Stomach (tissue), 9 donors: ENCODE data around the gene SP110. TPM values are rescaled to one million over a fixed set of nuclear protein-coding genes. Genes with fewer than 3 reads are reported as not detected.
"Not testable (repeated sequence)": the region's sequence is repeated elsewhere in the genome, so short reads cannot be mapped to it uniquely, and the experiment has no call there.

Experiments used
- DNase-seq, 2 donors: peaks; one replicate each; pipeline versions ENCODE4 v3.0.0 to v3.0.0-alpha.2; 2013 to 2019
- H3K27ac ChIP-seq, 5 donors: fragments of 200-600 bp in 4 of 5; sonication (generic) in 4 of 5; one replicate each; pipeline ENCODE4 v1.5.1; 2013 to 2019; ENCODE audit warnings: mild to moderate bottlenecking in 1 of 5, moderate library complexity in 1 of 5
- H3K27me3 ChIP-seq, 3 donors: fragments of 200-600 bp; sonication (generic); one replicate each; pipeline ENCODE4 v1.5.1; 2017 to 2019; ENCODE audit warnings: mixed run types in 1 of 3
- H3K36me3 ChIP-seq, 4 donors: fragments of 200-600 bp; sonication (generic); 1 replicate in 3 of 4; 2 replicates in 1 of 4; pipeline ENCODE4 v1.5.1; 2016 to 2019
- H3K4me1 ChIP-seq, 4 donors: fragments of 200-600 bp; sonication (generic); one replicate each; pipeline ENCODE4 v1.5.1; 2016 to 2019
- H3K4me3 ChIP-seq, 4 donors: fragments of 200-600 bp; sonication (generic) in 3 of 4; one replicate each; pipeline ENCODE4 v1.5.1; 2016 to 2019; ENCODE audit warnings: mild to moderate bottlenecking in 1 of 4
- H3K9me3 ChIP-seq, 4 donors: fragments of 200-600 bp; sonication (generic); one replicate each; pipeline ENCODE4 v1.5.1; 2016 to 2019
- CTCF ChIP-seq, 7 experiments: fragments of 450-650 bp in 4 of 7; fragments of 200-600 bp in 3 of 7; sonication (generic) in 3 of 7; IDR thresholded peaks; one replicate each; pipeline ENCODE4 v1.5.1; 2016 to 2019; ENCODE audit warnings: antibody characterized with exemption in 7 of 7, control low read depth in 2 of 7, mild to moderate bottlenecking in 1 of 7
- EP300 ChIP-seq: sonication (generic); formaldehyde crosslinking; IDR thresholded peaks from one replicate; pipeline ENCODE4 v1.6.1; 2017; ENCODE audit warnings: antibody characterized with exemption
- POLR2A ChIP-seq, 4 donors: fragments of 450-650 bp; IDR thresholded peaks; one replicate each; pipeline ENCODE4 v1.6.1; 2016; ENCODE audit warnings: antibody characterized with exemption in 4 of 4, control low read depth in 2 of 4, mild to moderate bottlenecking in 1 of 4, moderate library complexity in 1 of 4
- POLR2AphosphoS5 ChIP-seq, 3 donors: sonication (generic); formaldehyde crosslinking; IDR thresholded peaks; one replicate each; pipeline ENCODE4 v1.6.1; 2016; ENCODE audit warnings: antibody characterized with exemption in 3 of 3
- WGBS, 5 donors: extraction: QIAGEN DNeasy Blood & Tissue Kit in 3 of 5; methylation state at CpG; one replicate each; pipeline versions ENCODE4 v1.1.5 to v1.1.7; 2013 to 2018; 5-methylcytosine and 5-hydroxymethylcytosine counted together
- intact Hi-C: fragments of 100-400 bp; cut with DNase I; formaldehyde crosslinking; loops from one replicate; pipeline ENCODE4 v1.15.1; 2023; ENCODE audit warnings: low total_unique reads
- polyA plus RNA-seq, 3 donors: library from polyadenylated mRNA; stranded (reverse); fragments of 200-250 nt; gene quantifications; one replicate each; pipeline ENCODE4 v1.2.3, GENCODE V29; 2013
- total RNA-seq, 5 donors: library from RNA; depleted of rRNA; stranded (reverse); fragments of >200 nt; gene quantifications; one replicate each; pipeline versions ENCODE4 v1.1.0 to v1.2.3, GENCODE V29; 2014 to 2016
- donor health status: healthy with polysubstance abuse.
- donor health status: Bipolar disorder and iron deficiency.
- donor health status: healthy.

Gene SP110
- total and polyA plus RNA-seq, 8 donors: 4.6 to 40.4 (median 14.1) TPM

GRCh38 chr2:230266638-230267037 is 46.9 kb upstream of the SP110 start:
- Histone ChIP-seq H3K36me3 (no peaks in the 10 kb centered on the region), H3K27ac (no peak overlapping the region), H3K9me3 (no peaks in the 10 kb centered on the region), H3K4me3 (no peak overlapping the region), H3K27me3 (no peaks in the 10 kb centered on the region), H3K4me1 (no peaks in the 10 kb centered on the region)
- TF ChIP-seq POLR2A (IDR thresholded peaks at IDR 0.05) (no peak), POLR2AphosphoS5 (IDR thresholded peaks at IDR 0.05) (no peak), EP300 (no peak), CTCF (IDR thresholded peaks at IDR 0.05) (no peak)
- intact Hi-C loops: no loop called here
- DNase-seq: no peak
- 64 to 83% (median 79%) methylated on average over 4 of the region's 4 CpGs for WGBS, 5 donors

GRCh38 chr2:230264945-230265344 is 45.2 kb upstream of the SP110 start:
- 38 to 59% (median 52%) methylated on average over 3 to 4 of the region's 4 CpGs for WGBS, 5 donors
- H3K27ac ChIP-seq, H3K36me3 ChIP-seq, H3K27me3 ChIP-seq, H3K9me3 ChIP-seq, DNase-seq, intact Hi-C loops, H3K4me1 ChIP-seq, H3K4me3 ChIP-seq: not testable (repeated sequence)

GRCh38 chr2:230262246-230262645 is 42.5 kb upstream of the SP110 start:
- no peak overlapping the region for H3K4me3 ChIP-seq
- no peak for DNase-seq
- TF ChIP-seq CTCF (IDR thresholded peaks at IDR 0.05) (no peak), EP300 (no peak), POLR2AphosphoS5 (IDR thresholded peaks at IDR 0.05) (no peak), POLR2A (IDR thresholded peaks at IDR 0.05) (no peak)
- no peak overlapping the region for H3K27ac ChIP-seq
- 77 to 89% (median 84%) methylated on average over 5 of the region's 5 CpGs for WGBS, 5 donors
- no peaks in the 10 kb centered on the region for H3K27me3 ChIP-seq
- H3K9me3 ChIP-seq: no peaks in the 10 kb centered on the region
- H3K36me3 ChIP-seq: no peaks in the 10 kb centered on the region
- intact Hi-C loops: no loop called here
- no peaks in the 10 kb centered on the region for H3K4me1 ChIP-seq

GRCh38 chr2:230258483-230258882 is 38.7 kb upstream of the SP110 start:
- no peaks in the 10 kb centered on the region for H3K36me3 ChIP-seq
- intact Hi-C loops: no loop called here
- no peaks in the 10 kb centered on the region for H3K9me3 ChIP-seq
- WGBS, 5 donors: 67 to 81% (median 75%) methylated on average over 4 of the region's 4 CpGs
- H3K4me1 ChIP-seq: no peaks in the 10 kb centered on the region
- no peak overlapping the region for H3K27ac ChIP-seq
- TF ChIP-seq POLR2AphosphoS5 (IDR thresholded peaks at IDR 0.05): no peak
- no peak for TF ChIP-seq CTCF (IDR thresholded peaks at IDR 0.05)
- no peak for TF ChIP-seq EP300
- no peak for TF ChIP-seq POLR2A (IDR thresholded peaks at IDR 0.05)
- H3K27me3 ChIP-seq: no peaks in the 10 kb centered on the region
- no peak for DNase-seq
- H3K4me3 ChIP-seq: no peak overlapping the region

GRCh38 chr2:230256733-230257332 is 37.0 kb upstream of the SP110 start:
- H3K4me1 ChIP-seq: no peaks in the 10 kb centered on the region
- no peaks in the 10 kb centered on the region for H3K36me3 ChIP-seq
- H3K9me3 ChIP-seq: no peaks in the 10 kb centered on the region
- no peak overlapping the region for H3K27ac ChIP-seq
- DNase-seq: no peak
- no peak overlapping the region for H3K4me3 ChIP-seq
- WGBS, 5 donors: 36 to 55% (median 44%) methylated on average over 3 of the region's 3 CpGs
- H3K27me3 ChIP-seq: no peaks in the 10 kb centered on the region
- intact Hi-C loops: no loop called here
- TF ChIP-seq POLR2AphosphoS5 (IDR thresholded peaks at IDR 0.05) (no peak), CTCF (IDR thresholded peaks at IDR 0.05) (no peak), EP300 (no peak), POLR2A (IDR thresholded peaks at IDR 0.05) (no peak)
